ENCODE results near the gene ZBTB21. TPM values are rescaled to one million over a fixed set of nuclear protein-coding genes. Genes with fewer than 3 reads are reported as not detected.
"Not testable (repeated sequence)": the region's sequence is repeated elsewhere in the genome, so short reads cannot be mapped to it uniquely, and the experiment has no call there.

The ZBTB21 gene
- total RNA-seq, 1 donor from 2014 or later: 31.8 TPM

DNA sequence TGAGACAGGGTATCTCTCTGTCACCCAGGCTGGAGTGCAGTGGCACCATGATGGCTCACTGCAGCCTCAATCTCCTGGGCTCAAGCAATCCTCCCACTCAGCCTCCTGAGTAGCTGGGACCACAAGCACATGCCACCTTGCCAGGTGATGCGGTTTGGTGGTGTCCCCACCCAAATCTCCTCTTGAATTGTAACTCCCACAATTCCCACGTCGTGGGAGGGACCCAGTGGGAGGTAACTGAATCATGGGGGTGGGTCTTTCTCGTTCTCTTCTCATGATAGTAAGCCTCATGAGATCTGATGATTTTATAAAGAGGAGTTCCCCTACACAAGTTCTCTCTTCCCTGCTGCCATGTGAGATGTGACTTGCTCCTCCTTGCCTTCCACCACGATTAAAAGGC, 15.5 kb downstream of the ZBTB21 start:
- H3K4me3 Mint-ChIP-seq; intact Hi-C loops (cut with micrococcal nuclease); DNase-seq (ENCODE audit: low spot score); H3K4me1 Mint-ChIP-seq (ENCODE audit: low read depth); H3K27me3 Mint-ChIP-seq (ENCODE audit: insufficient read depth); H3K27ac Mint-ChIP-seq: not testable (repeated sequence)
- peaks cover 21% of the 10 kb centered on the region for H3K9me3 Mint-ChIP-seq
- H3K36me3 Mint-ChIP-seq (ENCODE audit: low read depth): peaks cover 72% of the 10 kb centered on the region

- peaks cover 67% of the 10 kb centered on the region for H3K36me3 Mint-ChIP-seq (ENCODE audit: low read depth)
- no peak overlapping the region for H3K27ac Mint-ChIP-seq
- peaks cover 5% of the 10 kb centered on the region for H3K4me1 Mint-ChIP-seq (ENCODE audit: low read depth)
- no peak for DNase-seq (ENCODE audit: low spot score)
- no peak overlapping the region for H3K4me3 Mint-ChIP-seq
- intact Hi-C loops (cut with micrococcal nuclease): no loop called here
- no peaks in the 10 kb centered on the region for H3K27me3 Mint-ChIP-seq (ENCODE audit: insufficient read depth)
- peaks cover 18% of the 10 kb centered on the region for H3K9me3 Mint-ChIP-seq
Observed at GRCh38 chr21:41993744-41994143, 16.4 kb downstream of the ZBTB21 start.

DNA sequence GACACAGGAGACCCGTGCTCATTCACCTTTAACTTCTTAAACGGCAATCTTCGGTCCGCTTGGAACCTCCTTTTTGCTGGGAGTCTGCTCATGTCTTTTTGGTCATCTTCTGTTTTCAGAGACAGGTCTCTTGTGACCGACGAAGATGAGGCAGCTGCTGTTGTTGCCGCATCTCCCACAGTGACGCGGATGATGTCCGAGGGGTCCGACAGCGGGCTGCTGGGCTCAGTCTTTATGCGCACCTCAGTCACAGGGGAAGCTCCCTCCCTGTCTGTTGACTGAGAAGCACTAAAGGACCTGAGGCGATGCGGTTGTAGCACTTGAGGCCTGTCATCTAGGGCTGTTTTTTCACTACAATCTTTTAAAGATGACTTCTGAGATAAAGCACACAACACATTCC, 17.6 kb downstream of the ZBTB21 start:
- intact Hi-C loops (cut with micrococcal nuclease): no loop called here
- H3K36me3 Mint-ChIP-seq (ENCODE audit: low read depth): peaks cover 61% of the 10 kb centered on the region
- no peak overlapping the region for H3K4me3 Mint-ChIP-seq
- H3K4me1 Mint-ChIP-seq (ENCODE audit: low read depth): peaks cover 5% of the 10 kb centered on the region
- DNase-seq (ENCODE audit: low spot score): no peak
- no peak overlapping the region for H3K27ac Mint-ChIP-seq
- peaks cover 18% of the 10 kb centered on the region for H3K9me3 Mint-ChIP-seq
- H3K27me3 Mint-ChIP-seq (ENCODE audit: insufficient read depth): no peaks in the 10 kb centered on the region

DNA sequence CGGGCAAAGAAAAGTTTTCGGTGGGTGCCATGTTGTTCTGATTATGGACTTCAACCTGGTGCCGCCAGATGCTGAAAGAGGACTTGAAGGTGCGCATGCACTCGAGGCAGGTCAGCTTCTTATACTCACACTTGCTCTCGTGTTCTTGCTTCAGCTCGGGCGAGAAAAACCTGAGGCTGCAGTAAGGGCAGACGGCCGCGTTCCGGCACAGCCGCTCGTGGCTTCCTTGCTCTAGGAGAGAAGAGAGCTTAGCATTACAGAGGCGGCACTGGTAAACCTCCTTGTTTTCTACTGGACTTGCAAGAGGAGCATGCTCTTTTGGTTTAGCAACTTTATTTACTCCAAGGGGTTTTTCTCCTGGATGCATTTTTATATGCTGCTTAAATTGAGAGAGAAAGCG, 18.5 kb downstream of the ZBTB21 start:
- peaks cover 5% of the 10 kb centered on the region for H3K4me1 Mint-ChIP-seq (ENCODE audit: low read depth)
- H3K27ac Mint-ChIP-seq: no peak overlapping the region
- H3K27me3 Mint-ChIP-seq (ENCODE audit: insufficient read depth): no peaks in the 10 kb centered on the region
- intact Hi-C loops (cut with micrococcal nuclease): no loop called here
- peaks cover 56% of the 10 kb centered on the region for H3K36me3 Mint-ChIP-seq (ENCODE audit: low read depth)
- H3K4me3 Mint-ChIP-seq: no peak overlapping the region
- peaks cover 15% of the 10 kb centered on the region for H3K9me3 Mint-ChIP-seq
- DNase-seq (ENCODE audit: low spot score): no peak

GRCh38 chr21:41989698-41990097, 20.5 kb downstream of the ZBTB21 start:
- intact Hi-C loops (cut with micrococcal nuclease): no loop called here
- no peak for DNase-seq (ENCODE audit: low spot score)
- Mint-ChIP-seq H3K9me3 (no peaks in the 10 kb centered on the region), H3K27me3 (ENCODE audit: insufficient read depth) (no peaks in the 10 kb centered on the region), H3K27ac (no peak overlapping the region), H3K4me1 (ENCODE audit: low read depth) (peaks cover 5% of the 10 kb centered on the region), H3K4me3 (no peak overlapping the region), H3K36me3 (ENCODE audit: low read depth) (peaks cover 38% of the 10 kb centered on the region)

DNA sequence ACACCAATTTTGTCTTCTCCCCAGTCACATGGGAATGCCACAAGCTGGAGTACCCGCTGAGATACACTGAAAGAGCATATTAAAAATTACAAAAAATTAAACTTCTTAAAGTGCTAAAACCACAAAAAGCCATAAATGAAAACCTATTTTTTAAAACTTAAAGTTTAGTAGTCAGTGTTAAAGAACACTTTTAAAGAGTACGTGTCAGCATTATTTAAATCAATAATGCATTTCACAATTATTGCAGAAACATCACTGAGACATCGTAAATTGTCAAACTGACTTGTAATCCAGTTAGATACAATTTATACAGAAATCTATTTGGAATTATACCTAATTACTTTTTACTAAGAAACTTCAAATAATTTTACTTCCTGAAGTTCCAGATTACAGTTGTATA, 22.9 kb downstream of the ZBTB21 start:
- Mint-ChIP-seq H3K9me3 (peaks cover 12% of the 10 kb centered on the region), H3K4me3 (no peak overlapping the region), H3K36me3 (ENCODE audit: low read depth) (peaks cover 20% of the 10 kb centered on the region), H3K4me1 (ENCODE audit: low read depth) (peaks cover 5% of the 10 kb centered on the region), H3K27ac (no peak overlapping the region), H3K27me3 (ENCODE audit: insufficient read depth) (peaks cover 3% of the 10 kb centered on the region)
- intact Hi-C loops (cut with micrococcal nuclease): no loop called here
- no peak for DNase-seq (ENCODE audit: low spot score)

DNA sequence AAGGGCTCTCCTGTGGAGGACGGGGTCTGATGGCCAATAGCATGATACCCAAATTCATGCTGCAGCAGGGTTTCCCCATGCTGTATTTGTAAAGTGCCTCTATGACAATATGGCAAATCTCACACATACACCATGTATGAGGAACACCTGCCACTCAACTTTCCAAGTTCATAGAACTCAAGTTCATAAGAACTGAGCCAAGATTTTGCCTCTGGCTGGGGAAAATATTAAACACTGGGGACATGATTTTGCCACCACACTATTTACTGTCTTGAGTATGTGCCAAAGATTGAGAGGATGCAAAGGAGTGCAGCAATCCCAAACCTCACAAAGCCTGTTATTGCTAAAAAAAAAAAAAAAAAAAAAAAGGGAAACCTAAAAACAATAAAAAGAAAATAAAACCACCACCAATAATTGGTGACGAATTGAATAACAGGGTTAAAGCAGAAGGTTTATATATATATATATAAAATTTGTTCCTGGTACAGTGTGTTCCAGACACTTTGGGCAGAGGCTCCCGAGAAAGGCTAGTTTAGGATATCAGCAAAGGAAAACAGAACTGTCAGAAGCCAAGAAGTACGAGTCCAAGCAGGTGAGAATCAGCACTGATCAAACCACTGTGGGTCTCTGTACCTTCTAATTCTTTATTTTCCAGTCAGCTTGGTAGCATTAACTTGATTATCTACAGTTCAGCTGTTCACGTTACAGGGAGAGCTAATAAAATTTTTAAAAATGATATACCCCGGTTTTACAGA, 24.3 kb downstream of the ZBTB21 start:
- peaks cover 21% of the 10 kb centered on the region for H3K9me3 Mint-ChIP-seq
- no peak overlapping the region for H3K4me3 Mint-ChIP-seq
- H3K36me3 Mint-ChIP-seq (ENCODE audit: low read depth): peaks cover 11% of the 10 kb centered on the region
- H3K4me1 Mint-ChIP-seq (ENCODE audit: low read depth): peaks cover 5% of the 10 kb centered on the region
- peaks cover 7% of the 10 kb centered on the region for H3K27me3 Mint-ChIP-seq (ENCODE audit: insufficient read depth)
- intact Hi-C loops (cut with micrococcal nuclease): no loop called here
- no peak for DNase-seq (ENCODE audit: low spot score)
- no peak overlapping the region for H3K27ac Mint-ChIP-seq

GRCh38 chr21:41983229-41983628, 26.9 kb downstream of the ZBTB21 start:
- Mint-ChIP-seq H3K27me3 (ENCODE audit: insufficient read depth) (peaks cover 7% of the 10 kb centered on the region), H3K27ac (no peak overlapping the region), H3K4me1 (ENCODE audit: low read depth) (no peaks in the 10 kb centered on the region), H3K36me3 (ENCODE audit: low read depth) (peaks cover 6% of the 10 kb centered on the region), H3K9me3 (peaks cover 30% of the 10 kb centered on the region), H3K4me3 (no peak overlapping the region)
- no peak for DNase-seq (ENCODE audit: low spot score)
- intact Hi-C loops (cut with micrococcal nuclease): no loop called here

DNA sequence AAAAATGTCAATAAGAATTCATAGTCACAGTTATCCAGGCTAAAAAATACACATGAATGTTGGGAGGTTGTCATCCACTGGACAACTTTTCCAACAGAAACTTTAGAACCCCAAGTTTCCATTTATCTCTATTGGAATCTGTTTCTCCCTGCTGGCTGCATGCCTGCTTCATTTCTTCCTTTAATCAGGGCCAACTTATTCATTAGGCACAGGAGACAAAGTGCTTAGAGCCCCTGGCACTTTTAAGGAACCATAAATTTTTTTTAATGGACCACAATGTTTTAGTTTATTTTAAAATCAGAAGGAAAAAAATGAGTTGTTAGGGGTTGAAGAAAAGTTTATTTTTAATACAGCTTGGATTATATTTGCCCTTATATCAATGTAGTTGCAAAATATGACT, 29.6 kb downstream of the ZBTB21 start:
- intact Hi-C loops (cut with micrococcal nuclease): no loop called here
- H3K4me1 Mint-ChIP-seq (ENCODE audit: low read depth): no peaks in the 10 kb centered on the region
- peaks cover 7% of the 10 kb centered on the region for H3K27me3 Mint-ChIP-seq (ENCODE audit: insufficient read depth)
- H3K27ac Mint-ChIP-seq: no peak overlapping the region
- no peak overlapping the region for H3K4me3 Mint-ChIP-seq
- peaks cover 3% of the 10 kb centered on the region for H3K36me3 Mint-ChIP-seq (ENCODE audit: low read depth)
- H3K9me3 Mint-ChIP-seq: peaks cover 30% of the 10 kb centered on the region
- no peak for DNase-seq (ENCODE audit: low spot score)

GRCh38 chr21:41979751-41980369, 30.3 kb downstream of the ZBTB21 start:
- Mint-ChIP-seq H3K36me3 (ENCODE audit: low read depth) (peaks cover 3% of the 10 kb centered on the region), H3K9me3 (peaks cover 30% of the 10 kb centered on the region), H3K27ac (no peak overlapping the region), H3K4me1 (ENCODE audit: low read depth) (no peaks in the 10 kb centered on the region), H3K27me3 (ENCODE audit: insufficient read depth) (peaks cover 7% of the 10 kb centered on the region), H3K4me3 (no peak overlapping the region)
- DNase-seq (ENCODE audit: low spot score): no peak
- intact Hi-C loops (cut with micrococcal nuclease): no loop called here

DNA sequence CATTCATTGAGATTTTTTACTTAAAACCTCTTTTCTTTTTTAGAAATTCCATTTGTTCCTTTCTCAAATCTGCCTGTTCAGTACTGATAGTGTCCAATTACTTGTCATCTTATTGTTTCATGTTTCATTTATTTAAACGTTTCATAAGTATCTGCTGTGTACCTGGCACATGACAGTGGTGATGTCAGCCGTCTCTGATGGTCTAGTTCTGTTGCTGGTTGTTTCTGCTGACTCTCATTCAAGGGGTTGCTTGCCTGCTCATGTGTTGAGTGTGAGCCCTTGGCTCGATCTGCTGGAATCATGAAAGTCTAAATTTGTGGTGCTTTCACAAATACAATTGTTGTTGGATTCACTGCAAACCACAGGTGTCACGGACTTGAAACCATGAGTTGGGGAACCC, 30.8 kb downstream of the ZBTB21 start:
- Mint-ChIP-seq H3K27me3 (ENCODE audit: insufficient read depth) (peaks cover 7% of the 10 kb centered on the region), H3K36me3 (ENCODE audit: low read depth) (peaks cover 3% of the 10 kb centered on the region), H3K9me3 (peaks cover 30% of the 10 kb centered on the region), H3K4me1 (ENCODE audit: low read depth) (peaks cover 4% of the 10 kb centered on the region), H3K27ac (no peak overlapping the region), H3K4me3 (no peak overlapping the region)
- intact Hi-C loops (cut with micrococcal nuclease): no loop called here
- no peak for DNase-seq (ENCODE audit: low spot score)

DNA sequence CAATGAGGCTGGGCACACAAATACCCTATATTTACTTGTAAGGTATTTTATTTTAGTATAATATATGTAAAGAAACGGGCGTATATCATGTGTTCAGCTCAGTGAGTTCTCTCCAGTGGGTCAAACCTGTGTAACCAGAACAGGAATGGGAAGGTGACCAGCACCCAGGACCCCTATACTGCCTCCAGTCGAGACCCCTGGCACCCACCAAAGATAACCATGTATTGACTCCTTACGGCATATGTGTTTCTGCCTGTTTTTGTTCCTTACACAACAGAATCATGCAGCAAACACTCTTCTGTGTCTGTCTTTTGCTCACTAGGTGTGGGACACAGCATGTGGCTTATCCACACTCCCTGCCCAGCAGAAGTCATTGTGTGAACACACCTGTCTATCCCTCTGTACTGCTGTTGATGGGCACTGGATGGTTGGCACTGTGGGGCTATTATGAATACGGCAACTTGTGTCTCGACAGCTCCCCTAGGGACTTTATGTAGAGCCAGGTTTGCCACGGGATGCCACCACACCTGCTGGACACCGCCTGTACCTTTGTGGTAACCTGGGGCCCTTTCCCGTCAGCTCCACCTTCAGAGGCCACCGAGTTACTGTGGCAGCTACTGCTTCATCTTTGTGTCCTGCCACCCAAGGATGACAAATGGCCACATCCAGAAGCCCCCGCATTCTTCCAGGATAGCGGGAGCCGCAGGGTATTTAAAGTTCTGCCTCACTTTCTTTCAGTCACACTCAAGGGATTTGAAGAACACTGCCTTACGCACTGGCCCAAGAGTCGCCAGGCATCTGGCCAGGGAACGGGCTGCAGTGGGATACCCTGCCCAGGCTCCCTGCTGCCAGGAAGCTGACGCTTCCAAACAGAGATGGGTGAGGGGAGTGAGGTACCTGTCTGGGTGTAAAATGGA, 32.9 kb downstream of the ZBTB21 start:
- Mint-ChIP-seq H3K9me3 (peaks cover 17% of the 10 kb centered on the region), H3K27me3 (ENCODE audit: insufficient read depth) (peaks cover 3% of the 10 kb centered on the region), H3K4me3 (no peak overlapping the region), H3K27ac (no peak overlapping the region), H3K4me1 (ENCODE audit: low read depth) (peaks cover 9% of the 10 kb centered on the region), H3K36me3 (ENCODE audit: low read depth) (peaks cover under 1% of the 10 kb centered on the region)
- DNase-seq (ENCODE audit: low spot score): no peak
- intact Hi-C loops (cut with micrococcal nuclease): no loop called here

- intact Hi-C loops (cut with micrococcal nuclease): no loop called here
- H3K4me1 Mint-ChIP-seq (ENCODE audit: low read depth): peaks cover 9% of the 10 kb centered on the region
- peaks cover 3% of the 10 kb centered on the region for H3K27me3 Mint-ChIP-seq (ENCODE audit: insufficient read depth)
- no peak overlapping the region for H3K27ac Mint-ChIP-seq
- H3K36me3 Mint-ChIP-seq (ENCODE audit: low read depth): no peaks in the 10 kb centered on the region
- H3K4me3 Mint-ChIP-seq: no peak overlapping the region
- DNase-seq (ENCODE audit: low spot score): no peak
- peaks cover 14% of the 10 kb centered on the region for H3K9me3 Mint-ChIP-seq
Observed at GRCh38 chr21:41976611-41977010, 33.5 kb downstream of the ZBTB21 start.

All from activated T-helper 1 cell treated with anti-CD3 and anti-CD28 coated beads, Interleukin-12 subunit alpha, Interleukin-12 subunit beta, Interleukin-2, Interleukin-4 antibody, amounts not matched to agents 30 ng/mL and 10 ng/mL and 1 ng/mL, durations not matched to agents 14 hours and 24 hours and 36 hours (primary cell).